Lower leg skin (tissue), 3 donors: Measurements from ENCODE around the gene CAT.

ENCODE experiments used
- CTCF ChIP-seq, 3 donors: fragments of 450-650 bp; IDR thresholded peaks; one replicate each; pipeline ENCODE4 v1.5.1; 2016; ENCODE audit warnings: antibody characterized with exemption in 3 of 3, mild to moderate bottlenecking in 3 of 3, moderate library complexity in 2 of 3
- POLR2A ChIP-seq, 2 donors: fragments of 450-650 bp; IDR thresholded peaks; one replicate each; pipeline ENCODE4 v1.6.1; 2016 to 2017; ENCODE audit warnings: antibody characterized with exemption in 2 of 2, mild to moderate bottlenecking in 1 of 2, moderate library complexity in 1 of 2

GRCh38 chr11:34395916-34396550 is 42.7 kb upstream of the CAT start:
- no peak for TF ChIP-seq CTCF (IDR thresholded peaks at IDR 0.05)
- TF ChIP-seq POLR2A (IDR thresholded peaks at IDR 0.05), result no peak
